Cardiac muscle cell (in vitro differentiated cells and primary cell): ENCODE measurements around the gene SLC35A4. TPM values are rescaled to one million over a fixed set of nuclear protein-coding genes. Genes with fewer than 3 reads are reported as not detected.

ENCODE experiments used
- DNase-seq, 2 donors: peaks; one replicate each; pipeline versions ENCODE4 v3.0.0 to v3.0.0-alpha.2; 2010 to 2017; ENCODE audit warnings: low read depth in 1 of 2, low spot score in 1 of 2
- H3K27ac ChIP-seq: fragments of 200-600 bp; sonication (generic); 2 replicates; pipeline ENCODE4 v1.5.1; 2016
- H3K27me3 ChIP-seq: fragments of 200-600 bp; sonication (generic); 2 replicates; pipeline ENCODE4 v1.6.0; 2016; ENCODE audit warnings: control low read depth
- H3K36me3 ChIP-seq: fragments of 200-600 bp; sonication (generic); 2 replicates; pipeline ENCODE4 v1.5.1; 2016; ENCODE audit warnings: control low read depth
- H3K4me1 ChIP-seq: fragments of 200-600 bp; sonication (generic); 2 replicates; pipeline ENCODE4 v1.8.1; 2017; ENCODE audit warnings: low read depth, mild to moderate bottlenecking, mixed run types
- H3K4me3 ChIP-seq: fragments of 200-600 bp; sonication (generic); 2 replicates; pipeline ENCODE4 v1.5.1; 2016; ENCODE audit warnings: mild to moderate bottlenecking
- H3K9me3 ChIP-seq: fragments of 200-600 bp; sonication (generic); 2 replicates; pipeline ENCODE4 v1.5.1; 2017; ENCODE audit warnings: low read depth, mild to moderate bottlenecking, control low read depth
- polyA plus RNA-seq: library from polyadenylated mRNA; unstranded; fragments of >200 nt; fragmentation: Nextera tagmentation; extraction: Ambion mirVana; gene quantifications from 2 replicates; pipeline ENCODE4 v1.2.1, GENCODE V29; 2016
- total RNA-seq: library from RNA; depleted of rRNA; stranded (reverse); fragments of >200 nt; gene quantifications from 2 replicates; pipeline ENCODE4 v1.2.3, GENCODE V29; 2016
- TF ChIP-seq, protein P1 (sequence below): IDR thresholded peaks from 2 replicates; pipeline ENCODE4 v1.5.1; 2012; ENCODE audit warnings: low read depth, mild to moderate bottlenecking, low read length

The SLC35A4 gene
- total and polyA plus RNA-seq, 2 experiments from 2014 or later = 32.3 to 80.7 TPM

DNA sequence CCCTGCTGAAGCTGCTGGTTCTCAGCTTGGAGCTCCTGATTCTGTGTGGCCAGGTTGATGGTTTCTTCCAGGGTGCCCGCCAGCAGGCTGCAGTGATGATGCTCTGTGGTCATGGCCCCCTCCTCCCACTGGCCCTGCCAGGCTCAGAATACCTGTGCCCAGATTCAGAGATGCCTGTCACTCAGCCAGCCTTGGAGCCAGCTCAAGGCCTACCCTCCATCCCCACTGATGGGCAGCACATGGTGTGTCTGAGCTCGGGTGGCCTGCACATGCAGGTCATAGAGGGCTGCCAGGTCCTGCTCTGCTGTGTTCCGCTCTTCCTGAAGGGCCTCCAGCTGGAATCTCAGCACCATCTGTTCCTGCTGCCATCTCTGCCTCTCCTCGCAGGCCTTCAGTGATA lies 5.4 kb downstream of the SLC35A4 start:
- Histone ChIP-seq H3K27ac (no peak overlapping the region), H3K9me3 (no peaks in the 10 kb centered on the region), H3K4me3 (no peak overlapping the region), H3K36me3 (no peaks in the 10 kb centered on the region), H3K4me1 (peaks cover 6% of the 10 kb centered on the region), H3K27me3 (no peaks in the 10 kb centered on the region)
- TF ChIP-seq, protein P1, sequence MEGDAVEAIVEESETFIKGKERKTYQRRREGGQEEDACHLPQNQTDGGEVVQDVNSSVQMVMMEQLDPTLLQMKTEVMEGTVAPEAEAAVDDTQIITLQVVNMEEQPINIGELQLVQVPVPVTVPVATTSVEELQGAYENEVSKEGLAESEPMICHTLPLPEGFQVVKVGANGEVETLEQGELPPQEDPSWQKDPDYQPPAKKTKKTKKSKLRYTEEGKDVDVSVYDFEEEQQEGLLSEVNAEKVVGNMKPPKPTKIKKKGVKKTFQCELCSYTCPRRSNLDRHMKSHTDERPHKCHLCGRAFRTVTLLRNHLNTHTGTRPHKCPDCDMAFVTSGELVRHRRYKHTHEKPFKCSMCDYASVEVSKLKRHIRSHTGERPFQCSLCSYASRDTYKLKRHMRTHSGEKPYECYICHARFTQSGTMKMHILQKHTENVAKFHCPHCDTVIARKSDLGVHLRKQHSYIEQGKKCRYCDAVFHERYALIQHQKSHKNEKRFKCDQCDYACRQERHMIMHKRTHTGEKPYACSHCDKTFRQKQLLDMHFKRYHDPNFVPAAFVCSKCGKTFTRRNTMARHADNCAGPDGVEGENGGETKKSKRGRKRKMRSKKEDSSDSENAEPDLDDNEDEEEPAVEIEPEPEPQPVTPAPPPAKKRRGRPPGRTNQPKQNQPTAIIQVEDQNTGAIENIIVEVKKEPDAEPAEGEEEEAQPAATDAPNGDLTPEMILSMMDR = no peak
- DNase-seq = no peak

DNA sequence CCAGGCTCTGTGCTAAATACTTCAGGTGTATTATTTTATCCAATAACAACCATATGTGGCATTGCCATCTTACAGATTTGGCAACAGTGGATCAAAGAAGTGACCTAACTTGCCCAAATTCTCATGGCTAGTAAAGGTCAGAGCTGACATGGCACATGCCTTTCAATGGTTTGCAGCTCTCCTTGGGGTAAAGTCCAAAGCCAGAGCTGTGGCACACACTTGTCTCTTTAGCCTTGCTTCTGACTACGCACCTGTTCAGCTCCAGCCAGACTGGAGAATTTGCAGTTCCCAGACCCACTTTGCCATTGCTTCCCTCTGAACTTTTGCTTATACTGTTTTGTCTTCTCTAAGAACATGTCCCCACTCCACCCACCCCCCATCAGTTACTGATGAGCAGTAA lies 5.9 kb downstream of the SLC35A4 start:
- DNase-seq = no peak

DNA sequence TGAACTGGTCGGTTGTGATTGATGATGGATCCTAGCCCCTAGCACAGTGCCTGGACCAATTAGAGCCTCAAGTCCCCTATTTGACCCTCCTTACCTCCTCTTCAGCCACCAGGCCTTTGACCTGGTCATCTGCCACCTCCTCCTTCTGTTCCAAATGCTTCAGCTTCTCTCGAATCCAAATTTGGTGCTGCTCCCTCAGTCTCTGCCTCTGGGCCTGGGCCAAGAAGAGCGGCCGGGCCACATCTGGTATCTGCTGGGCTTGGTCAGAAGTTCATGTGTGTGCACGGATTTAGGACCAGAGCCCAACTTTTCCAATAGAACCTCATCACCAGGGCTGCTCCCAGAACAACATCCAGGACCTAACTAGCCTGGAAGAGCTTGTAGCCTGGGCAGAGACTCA lies 6.5 kb downstream of the SLC35A4 start:
- Histone ChIP-seq H3K27me3 (no peaks in the 10 kb centered on the region), H3K9me3 (no peaks in the 10 kb centered on the region), H3K4me3 (no peak overlapping the region), H3K4me1 (no peaks in the 10 kb centered on the region), H3K36me3 (no peaks in the 10 kb centered on the region), H3K27ac (no peak overlapping the region)
- no peak for DNase-seq
- TF ChIP-seq, protein P1 = no peak

More for the DNA sequence above, 5.9 kb downstream of the SLC35A4 start:
- no peaks in the 10 kb centered on the region for H3K9me3 ChIP-seq
- no peaks in the 10 kb centered on the region for H3K27me3 ChIP-seq
- peaks cover 5% of the 10 kb centered on the region for H3K4me1 ChIP-seq
- H3K36me3 ChIP-seq = no peaks in the 10 kb centered on the region
- no peak overlapping the region for H3K27ac ChIP-seq
- no peak overlapping the region for H3K4me3 ChIP-seq
- TF ChIP-seq, protein P1 = no peak

DNA sequence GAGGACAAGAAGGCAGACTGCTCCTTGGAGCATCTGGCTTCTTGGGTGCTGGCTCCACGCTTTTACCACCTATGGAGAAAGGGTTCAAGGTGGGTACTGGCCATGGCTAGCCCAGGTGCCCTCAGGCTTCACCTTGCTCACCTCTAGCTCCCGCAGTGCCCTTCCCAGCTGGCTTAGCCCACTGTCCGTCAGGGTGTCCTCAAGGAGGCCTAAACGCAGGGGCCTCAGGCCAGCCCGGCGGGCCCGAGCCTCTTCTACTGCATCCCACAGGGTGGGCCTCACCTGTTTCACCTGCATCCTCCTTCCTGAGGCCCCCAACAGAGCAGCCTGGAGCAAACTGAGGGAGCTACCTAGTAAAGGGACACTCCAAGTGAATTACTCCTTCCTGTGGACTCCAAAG lies 9.1 kb downstream of the SLC35A4 start:
- no peaks in the 10 kb centered on the region for H3K4me1 ChIP-seq
- H3K27me3 ChIP-seq = no peaks in the 10 kb centered on the region
- no peak overlapping the region for H3K4me3 ChIP-seq
- TF ChIP-seq, protein P1 = no peak
- DNase-seq = no peak
- no peaks in the 10 kb centered on the region for H3K36me3 ChIP-seq
- no peaks in the 10 kb centered on the region for H3K9me3 ChIP-seq
- no peak overlapping the region for H3K27ac ChIP-seq

DNA sequence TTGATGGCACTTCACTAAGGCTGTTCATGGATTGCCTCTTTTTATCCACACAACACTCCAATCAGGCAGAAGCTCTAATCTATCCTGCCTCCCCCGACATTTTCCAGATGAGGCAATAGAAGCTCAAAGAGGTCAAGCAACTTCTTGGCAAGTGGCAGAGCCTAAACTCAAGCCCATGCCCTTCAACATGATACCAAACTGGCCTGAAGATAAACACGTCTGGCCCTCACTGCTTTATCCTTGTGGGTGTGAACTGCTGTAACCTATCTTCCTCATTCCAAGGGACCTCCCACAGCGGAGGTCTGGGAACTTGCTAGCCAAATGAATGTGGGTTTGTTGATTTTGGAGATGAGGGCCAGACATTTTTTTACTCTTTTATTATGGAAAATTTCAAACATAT lies 9.5 kb downstream of the SLC35A4 start:
- no peak overlapping the region for H3K27ac ChIP-seq
- H3K4me1 ChIP-seq = no peaks in the 10 kb centered on the region
- H3K4me3 ChIP-seq = no peak overlapping the region
- DNase-seq = peak in 1 of 2 donors; percentile 95
- H3K36me3 ChIP-seq = no peaks in the 10 kb centered on the region
- H3K9me3 ChIP-seq = no peaks in the 10 kb centered on the region
- H3K27me3 ChIP-seq = no peaks in the 10 kb centered on the region
- TF ChIP-seq, protein P1 = no peak

DNA sequence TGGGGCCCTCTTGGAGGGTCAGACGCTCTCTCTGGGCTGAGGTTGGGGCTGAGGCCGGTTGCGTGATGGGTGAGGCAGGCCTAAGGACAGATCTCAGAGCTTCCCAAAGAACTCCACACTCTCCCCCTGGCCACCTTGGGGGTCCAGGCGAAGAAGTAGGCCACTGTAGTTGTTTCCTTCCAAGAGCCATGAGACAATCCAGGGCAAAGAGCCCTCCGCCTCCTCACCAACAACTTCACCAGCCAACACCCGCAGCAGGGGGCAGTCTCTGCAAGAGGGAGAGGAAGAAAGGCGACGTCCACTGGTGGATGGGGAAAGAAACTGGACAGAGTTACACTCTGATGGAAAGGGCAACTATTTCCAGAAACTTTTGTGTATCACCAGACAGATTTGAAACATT lies 10.7 kb downstream of the SLC35A4 start:
- TF ChIP-seq, protein P1 = peak; percentile 62
- H3K4me3 ChIP-seq = no peak overlapping the region
- H3K4me1 ChIP-seq = no peaks in the 10 kb centered on the region
- H3K27me3 ChIP-seq = no peaks in the 10 kb centered on the region
- no peaks in the 10 kb centered on the region for H3K9me3 ChIP-seq
- no peak overlapping the region for H3K27ac ChIP-seq
- no peaks in the 10 kb centered on the region for H3K36me3 ChIP-seq
- DNase-seq = peak in 1 of 2 donors; percentile 80
